Measurements from ENCODE around the gene LCN9. TPM values are rescaled to one million over a fixed set of nuclear protein-coding genes. Genes with fewer than 3 reads are reported as not detected.

The LCN9 gene
- total and polyA plus RNA-seq, 2 experiments from 2014 or later = not detected

GRCh38 chr9:135663857-135664256, 748 bp downstream of the LCN9 start (continued):
- TF ChIP-seq ZNF462 (CRISPR knock-in tag; IDR thresholded peaks at IDR 0.05) = no peak
- TF ChIP-seq POLR2AphosphoS5 (IDR thresholded peaks at IDR 0.05; ENCODE audit: low read depth) = no peak

GRCh38 chr9:135664266-135664665, 1.2 kb downstream of the LCN9 start:
- Histone ChIP-seq H3K27me3 (ENCODE audit: insufficient read depth) (no peaks in the 10 kb centered on the region), H3K27ac (ENCODE audit: low read depth) (no peak overlapping the region), H3K4me3 (no peak overlapping the region), H3K36me3 (ENCODE audit: insufficient read depth) (no peaks in the 10 kb centered on the region), H3K4me2 (no peak overlapping the region), H4K20me1 (replicated peaks; ENCODE audit: insufficient read depth) (no peaks in the 10 kb centered on the region), H3F3A (replicated peaks; ENCODE audit: low read depth) (no peaks in the 10 kb centered on the region), H2AFZ (no peak overlapping the region), H3K9me2 (ENCODE audit: insufficient read depth) (no peaks in the 10 kb centered on the region), H3K79me2 (replicated peaks; ENCODE audit: insufficient read depth) (no peaks in the 10 kb centered on the region), H3K4me1 (ENCODE audit: insufficient read depth) (no peaks in the 10 kb centered on the region; the same call in 1 of the 2 replicates)
- no peak overlapping the region for H3K4me3 Mint-ChIP-seq
- H3K9me3 Mint-ChIP-seq = peaks cover 16% of the 10 kb centered on the region
- no peak for DNase-seq (ENCODE audit: low spot score)
- no peak for ATAC-seq
- H3K4me1 Mint-ChIP-seq = peaks cover 6% of the 10 kb centered on the region
- TF ChIP-seq POLR2AphosphoS5 (IDR thresholded peaks at IDR 0.05; ENCODE audit: low read depth) (no peak), EZH2 (IDR thresholded peaks at IDR 0.05; ENCODE audit: low read depth, unreplicated experiment) (no peak), EZH2phosphoT487 (IDR thresholded peaks at IDR 0.05; ENCODE audit: unreplicated experiment) (no peak), NANOG (IDR thresholded peaks at IDR 0.05; ENCODE audit: borderline replicate concordance) (no peak), ZNF331 (CRISPR knock-in tag; IDR thresholded peaks at IDR 0.05; ENCODE audit: low read depth) (no peak), CTCF (conservative IDR thresholded peaks at IDR 0.05; ENCODE audit: low read depth in 2 of 2) (no peak), ZNF462 (CRISPR knock-in tag; IDR thresholded peaks at IDR 0.05) (no peak)
- H3K36me3 Mint-ChIP-seq (ENCODE audit: low read depth) = peaks cover 8% of the 10 kb centered on the region
- no peak overlapping the region for H3K27ac Mint-ChIP-seq
- peaks cover 2% of the 10 kb centered on the region for H3K27me3 Mint-ChIP-seq (ENCODE audit: insufficient read depth, low read depth, poor library complexity)
